ENCODE measurements around the gene SLC39A11. TPM values are rescaled to one million over a fixed set of nuclear protein-coding genes. Genes with fewer than 3 reads are reported as not detected.

SLC39A11 gene
- total RNA-seq, 4 donors from 2014 or later: 45.2 to 59.5 (median 49.2) TPM

GRCh38 chr17:73128496-73128895 lies 36.0 kb upstream of the SLC39A11 start:
- no peak for TF ChIP-seq POLR2A (IDR thresholded peaks at IDR 0.05)
- TF ChIP-seq, protein P1, sequence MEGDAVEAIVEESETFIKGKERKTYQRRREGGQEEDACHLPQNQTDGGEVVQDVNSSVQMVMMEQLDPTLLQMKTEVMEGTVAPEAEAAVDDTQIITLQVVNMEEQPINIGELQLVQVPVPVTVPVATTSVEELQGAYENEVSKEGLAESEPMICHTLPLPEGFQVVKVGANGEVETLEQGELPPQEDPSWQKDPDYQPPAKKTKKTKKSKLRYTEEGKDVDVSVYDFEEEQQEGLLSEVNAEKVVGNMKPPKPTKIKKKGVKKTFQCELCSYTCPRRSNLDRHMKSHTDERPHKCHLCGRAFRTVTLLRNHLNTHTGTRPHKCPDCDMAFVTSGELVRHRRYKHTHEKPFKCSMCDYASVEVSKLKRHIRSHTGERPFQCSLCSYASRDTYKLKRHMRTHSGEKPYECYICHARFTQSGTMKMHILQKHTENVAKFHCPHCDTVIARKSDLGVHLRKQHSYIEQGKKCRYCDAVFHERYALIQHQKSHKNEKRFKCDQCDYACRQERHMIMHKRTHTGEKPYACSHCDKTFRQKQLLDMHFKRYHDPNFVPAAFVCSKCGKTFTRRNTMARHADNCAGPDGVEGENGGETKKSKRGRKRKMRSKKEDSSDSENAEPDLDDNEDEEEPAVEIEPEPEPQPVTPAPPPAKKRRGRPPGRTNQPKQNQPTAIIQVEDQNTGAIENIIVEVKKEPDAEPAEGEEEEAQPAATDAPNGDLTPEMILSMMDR (IDR thresholded peaks at IDR 0.05): no peak
- TF ChIP-seq EP300 (IDR thresholded peaks at IDR 0.05): no peak
- no peak for TF ChIP-seq POLR2AphosphoS5 (IDR thresholded peaks at IDR 0.05)
- no peak for DNase-seq (ENCODE audit: low spot score in 2 of 2)
- Histone ChIP-seq H3K9me3 (no peaks in the 10 kb centered on the region), H3K4me1 (no peaks in the 10 kb centered on the region), H3K4me3 (no peak overlapping the region), H3K27ac (no peak overlapping the region), H3K27me3 (no peaks in the 10 kb centered on the region), H3K36me3 (no peaks in the 10 kb centered on the region)
- 59% methylated on average over 3 of the region's 3 CpGs for WGBS

- no peaks in the 10 kb centered on the region for H3K27me3 ChIP-seq
- no peak for DNase-seq (ENCODE audit: low spot score in 2 of 2)
- no peaks in the 10 kb centered on the region for H3K9me3 ChIP-seq
- 77% methylated on average over 8 of the region's 8 CpGs for WGBS
- H3K36me3 ChIP-seq: no peaks in the 10 kb centered on the region
- TF ChIP-seq POLR2A (IDR thresholded peaks at IDR 0.05) (no peak), POLR2AphosphoS5 (IDR thresholded peaks at IDR 0.05) (no peak), EP300 (IDR thresholded peaks at IDR 0.05) (no peak)
- TF ChIP-seq, protein P1 (IDR thresholded peaks at IDR 0.05): no peak
- H3K27ac ChIP-seq: no peak overlapping the region
- H3K4me3 ChIP-seq: no peak overlapping the region
- H3K4me1 ChIP-seq: no peaks in the 10 kb centered on the region
Observed at GRCh38 chr17:73126716-73127473, 34.4 kb upstream of the SLC39A11 start.

DNA sequence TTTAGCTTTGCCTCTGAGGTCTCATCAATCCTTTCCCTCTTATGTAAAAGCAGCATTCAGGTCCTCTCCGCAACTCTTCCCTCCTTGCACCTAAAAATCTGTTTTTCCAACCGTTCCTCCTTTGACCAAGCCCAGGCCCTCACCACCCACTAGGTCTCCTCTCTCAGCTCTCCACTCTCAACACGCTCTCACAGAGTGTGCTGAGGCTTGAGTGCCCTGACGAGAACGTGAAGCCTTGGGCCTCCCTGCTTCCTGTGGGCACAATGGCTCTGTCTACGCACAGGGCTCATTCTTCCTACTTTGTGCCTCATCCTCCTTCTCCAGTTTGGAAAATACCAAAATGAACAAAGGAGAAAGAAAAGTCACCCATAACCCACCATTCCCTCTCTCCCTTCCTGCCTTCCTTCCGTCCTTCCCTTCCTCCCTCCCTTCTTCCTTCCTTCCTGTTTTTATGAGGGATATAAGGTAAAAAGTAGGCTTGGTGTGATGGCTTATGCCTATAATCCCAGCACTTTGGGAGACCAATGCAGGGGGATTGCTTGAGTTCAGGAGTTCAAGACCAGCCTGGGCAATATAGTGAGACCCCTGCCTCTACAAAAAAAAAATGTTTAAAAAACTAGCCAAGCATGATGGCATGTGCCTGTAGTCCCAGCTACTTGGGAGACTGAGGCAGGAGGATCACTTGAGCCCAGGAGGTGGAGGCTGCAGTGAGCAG lies 31.3 kb upstream of the SLC39A11 start:
- Histone ChIP-seq H3K27ac (no peak overlapping the region), H3K9me3 (no peaks in the 10 kb centered on the region), H3K27me3 (no peaks in the 10 kb centered on the region), H3K4me3 (no peak overlapping the region), H3K36me3 (no peaks in the 10 kb centered on the region), H3K4me1 (no peaks in the 10 kb centered on the region)
- WGBS: 88% methylated on average over 7 of the region's 7 CpGs
- TF ChIP-seq EP300 (IDR thresholded peaks at IDR 0.05) (no peak), POLR2A (IDR thresholded peaks at IDR 0.05) (no peak), POLR2AphosphoS5 (IDR thresholded peaks at IDR 0.05) (no peak)
- TF ChIP-seq, protein P1 (IDR thresholded peaks at IDR 0.05): no peak
- DNase-seq (ENCODE audit: low spot score in 2 of 2): no peak

- no peaks in the 10 kb centered on the region for H3K9me3 ChIP-seq
- H3K27me3 ChIP-seq: no peaks in the 10 kb centered on the region
- no peaks in the 10 kb centered on the region for H3K36me3 ChIP-seq
- no peaks in the 10 kb centered on the region for H3K4me1 ChIP-seq
- H3K4me3 ChIP-seq: no peak overlapping the region
- TF ChIP-seq POLR2AphosphoS5 (IDR thresholded peaks at IDR 0.05) (no peak), EP300 (IDR thresholded peaks at IDR 0.05) (no peak), POLR2A (IDR thresholded peaks at IDR 0.05) (no peak)
- TF ChIP-seq, protein P1 (IDR thresholded peaks at IDR 0.05): no peak
- no peak overlapping the region for H3K27ac ChIP-seq
- 89% methylated on average over 4 of the region's 4 CpGs for WGBS
- DNase-seq (ENCODE audit: low spot score in 2 of 2): no peak
Observed at GRCh38 chr17:73122953-73123605, 30.6 kb upstream of the SLC39A11 start.

DNA sequence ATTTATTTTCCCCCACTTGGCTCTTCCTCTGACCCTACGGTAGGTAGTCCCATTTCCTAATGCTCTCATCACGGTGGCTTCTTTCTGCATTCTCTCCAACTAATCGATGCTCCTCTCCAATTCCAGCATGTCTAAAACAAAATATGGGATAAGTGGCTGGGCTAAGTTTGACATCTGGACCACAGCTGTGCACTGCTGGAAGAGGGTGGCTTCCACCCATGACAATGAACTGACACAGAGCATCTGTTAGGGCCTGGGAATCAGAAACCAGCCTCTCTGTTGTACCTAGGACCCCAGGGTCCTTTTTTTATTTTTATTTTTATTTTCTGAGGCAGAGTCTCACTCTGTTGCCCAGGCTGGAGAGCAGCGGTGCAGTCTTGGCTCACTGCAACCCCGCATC lies 29.0 kb upstream of the SLC39A11 start:
- Histone ChIP-seq H3K36me3 (no peaks in the 10 kb centered on the region), H3K4me1 (no peaks in the 10 kb centered on the region), H3K27me3 (no peaks in the 10 kb centered on the region), H3K4me3 (no peak overlapping the region), H3K27ac (no peak overlapping the region), H3K9me3 (no peaks in the 10 kb centered on the region)
- no peak for DNase-seq (ENCODE audit: low spot score in 2 of 2)
- 80% methylated on average over 5 of the region's 5 CpGs for WGBS
- no peak for TF ChIP-seq EP300 (IDR thresholded peaks at IDR 0.05)
- TF ChIP-seq POLR2AphosphoS5 (IDR thresholded peaks at IDR 0.05): no peak
- TF ChIP-seq, protein P1 (IDR thresholded peaks at IDR 0.05): no peak
- no peak for TF ChIP-seq POLR2A (IDR thresholded peaks at IDR 0.05)
